Hypothalamus (tissue), 51 donors: ENCODE measurements around the gene CADPS2.
"Not testable (repeated sequence)": the region's sequence is repeated elsewhere in the genome, so short reads cannot be mapped to it uniquely, and the experiment has no call there.

Experiments
- DNase-seq, 51 donors: peaks; one replicate each; lab custom pipeline; 2025; lab: John Stamatoyannopoulos, UW

Gene CADPS2

GRCh38 chr7:122679813-122680212 lies 206.4 kb downstream of the CADPS2 start:
- DNase-seq, result no peak

GRCh38 chr7:122679269-122679709 lies 207.0 kb downstream of the CADPS2 start:
- not testable (repeated sequence) for DNase-seq

GRCh38 chr7:122677149-122677548 lies 209.1 kb downstream of the CADPS2 start:
- DNase-seq, result no peak

GRCh38 chr7:122676466-122676865 lies 209.8 kb downstream of the CADPS2 start:
- DNase-seq, result no peak

GRCh38 chr7:122675621-122676020 lies 210.6 kb downstream of the CADPS2 start:
- DNase-seq, result no peak

- DNase-seq, result no peak
These were observed 211.2 kb downstream of the CADPS2 start for GRCh38 chr7:122675011-122675410.

GRCh38 chr7:122674502-122674901 lies 211.8 kb downstream of the CADPS2 start:
- no peak for DNase-seq

GRCh38 chr7:122673951-122674350 lies 212.3 kb downstream of the CADPS2 start:
- DNase-seq, result no peak

GRCh38 chr7:122672536-122672935 lies 213.7 kb downstream of the CADPS2 start:
- no peak for DNase-seq

GRCh38 chr7:122663733-122664132 lies 222.5 kb downstream of the CADPS2 start:
- no peak for DNase-seq

- DNase-seq, result no peak
These were observed 227.4 kb downstream of the CADPS2 start for GRCh38 chr7:122658856-122659255.

GRCh38 chr7:122653685-122654084 lies 232.6 kb downstream of the CADPS2 start:
- no peak for DNase-seq

- DNase-seq, result no peak
These were observed 233.4 kb downstream of the CADPS2 start for GRCh38 chr7:122652876-122653275.

- no peak for DNase-seq
These were observed 234.8 kb downstream of the CADPS2 start for GRCh38 chr7:122651451-122651850.

GRCh38 chr7:122643250-122643649 lies 243.0 kb downstream of the CADPS2 start:
- DNase-seq, result no peak

GRCh38 chr7:122638459-122638858 lies 247.8 kb downstream of the CADPS2 start:
- no peak for DNase-seq

- no peak for DNase-seq
These were observed 248.5 kb downstream of the CADPS2 start for GRCh38 chr7:122637784-122638183.

- not testable (repeated sequence) for DNase-seq
These were observed 250.8 kb downstream of the CADPS2 start for GRCh38 chr7:122635481-122635880.

- no peak for DNase-seq
These were observed 252.8 kb downstream of the CADPS2 start for GRCh38 chr7:122633472-122633871.

- no peak for DNase-seq
These were observed 254.0 kb downstream of the CADPS2 start for GRCh38 chr7:122632238-122632637.

GRCh38 chr7:122629412-122629953 lies 256.8 kb downstream of the CADPS2 start:
- DNase-seq, result no peak

GRCh38 chr7:122628651-122629411 lies 257.4 kb downstream of the CADPS2 start:
- DNase-seq, result no peak
